ENCODE data around the gene UTRN.

Gene UTRN

GRCh38 chr6:144283646-144284477, 1.3 kb upstream of the UTRN start:
- Histone ChIP-seq H3K4me2 (ENCODE audit: low read length) (no peak overlapping the region), H3K9ac (ENCODE audit: low read length) (no peak overlapping the region), H3K4me3 (ENCODE audit: low read length) (no peak overlapping the region), H4K20me1 (ENCODE audit: insufficient read depth, low read length) (no peaks in the 10 kb centered on the region), H3K27ac (ENCODE audit: low read length) (no peak overlapping the region), H2AFZ (ENCODE audit: low read depth, low read length) (no peak overlapping the region), H3K27me3 (ENCODE audit: low read depth, low read length) (no peaks in the 10 kb centered on the region), H3K79me2 (ENCODE audit: low read length) (no peaks in the 10 kb centered on the region), H3K4me1 (ENCODE audit: low read length) (no peaks in the 10 kb centered on the region), H3K9me3 (ENCODE audit: insufficient read depth, low read length) (no peaks in the 10 kb centered on the region), H3K36me3 (replicated peaks; ENCODE audit: low read depth, low read length) (no peaks in the 10 kb centered on the region)
- TF ChIP-seq EZH2phosphoT487 (IDR thresholded peaks at IDR 0.05; ENCODE audit: low read depth) (no peak), CTCF (IDR thresholded peaks at IDR 0.05; ENCODE audit: low read depth, low read length) (no peak)

- no peaks in the 10 kb centered on the region for H4K20me1 ChIP-seq (ENCODE audit: insufficient read depth, low read length)
- H3K9me3 ChIP-seq (ENCODE audit: insufficient read depth, low read length), result no peaks in the 10 kb centered on the region
- H3K4me2 ChIP-seq (ENCODE audit: low read length), result no peak overlapping the region
- H3K4me3 ChIP-seq (ENCODE audit: low read length), result no peak overlapping the region
- H3K79me2 ChIP-seq (ENCODE audit: low read length), result no peaks in the 10 kb centered on the region
- no peak overlapping the region for H3K9ac ChIP-seq (ENCODE audit: low read length)
- H3K27ac ChIP-seq (ENCODE audit: low read length), result no peak overlapping the region
- TF ChIP-seq EZH2phosphoT487 (IDR thresholded peaks at IDR 0.05; ENCODE audit: low read depth), result no peak
- no peak for TF ChIP-seq CTCF (IDR thresholded peaks at IDR 0.05; ENCODE audit: low read depth, low read length)
- H3K4me1 ChIP-seq (ENCODE audit: low read length), result no peaks in the 10 kb centered on the region
- H2AFZ ChIP-seq (ENCODE audit: low read depth, low read length), result no peak overlapping the region
- no peaks in the 10 kb centered on the region for H3K27me3 ChIP-seq (ENCODE audit: low read depth, low read length)
- no peaks in the 10 kb centered on the region for H3K36me3 ChIP-seq (replicated peaks; ENCODE audit: low read depth, low read length)
Observed at GRCh38 chr6:144284478-144284782, 705 bp upstream of the UTRN start.

- no peak overlapping the region for H3K27ac ChIP-seq (ENCODE audit: low read length)
- H2AFZ ChIP-seq (ENCODE audit: low read depth, low read length), result no peak overlapping the region
- H3K36me3 ChIP-seq (replicated peaks; ENCODE audit: low read depth, low read length), result no peaks in the 10 kb centered on the region
- no peaks in the 10 kb centered on the region for H3K79me2 ChIP-seq (ENCODE audit: low read length)
- no peak overlapping the region for H3K4me3 ChIP-seq (ENCODE audit: low read length)
- TF ChIP-seq EZH2phosphoT487 (IDR thresholded peaks at IDR 0.05; ENCODE audit: low read depth), result no peak
- TF ChIP-seq CTCF (IDR thresholded peaks at IDR 0.05; ENCODE audit: low read depth, low read length), result no peak
- H3K9ac ChIP-seq (ENCODE audit: low read length), result no peak overlapping the region
- no peaks in the 10 kb centered on the region for H4K20me1 ChIP-seq (ENCODE audit: insufficient read depth, low read length)
- H3K4me1 ChIP-seq (ENCODE audit: low read length), result no peaks in the 10 kb centered on the region
- no peaks in the 10 kb centered on the region for H3K27me3 ChIP-seq (ENCODE audit: low read depth, low read length)
- H3K4me2 ChIP-seq (ENCODE audit: low read length), result no peak overlapping the region
- H3K9me3 ChIP-seq (ENCODE audit: insufficient read depth, low read length), result no peaks in the 10 kb centered on the region
Observed at GRCh38 chr6:144285548-144285797, 338 bp downstream of the UTRN start.

- Histone ChIP-seq H3K4me3 (ENCODE audit: low read length) (no peak overlapping the region), H2AFZ (ENCODE audit: low read depth, low read length) (no peak overlapping the region), H3K27ac (ENCODE audit: low read length) (no peak overlapping the region), H3K9me3 (ENCODE audit: insufficient read depth, low read length) (no peaks in the 10 kb centered on the region), H3K79me2 (ENCODE audit: low read length) (no peaks in the 10 kb centered on the region), H3K27me3 (ENCODE audit: low read depth, low read length) (no peaks in the 10 kb centered on the region), H3K9ac (ENCODE audit: low read length) (no peak overlapping the region), H3K4me2 (ENCODE audit: low read length) (no peak overlapping the region), H3K36me3 (replicated peaks; ENCODE audit: low read depth, low read length) (no peaks in the 10 kb centered on the region), H4K20me1 (ENCODE audit: insufficient read depth, low read length) (no peaks in the 10 kb centered on the region), H3K4me1 (ENCODE audit: low read length) (no peaks in the 10 kb centered on the region)
- no peak for TF ChIP-seq EZH2phosphoT487 (IDR thresholded peaks at IDR 0.05; ENCODE audit: low read depth)
- TF ChIP-seq CTCF (IDR thresholded peaks at IDR 0.05; ENCODE audit: low read depth, low read length), result no peak
Observed at GRCh38 chr6:144285798-144286502, 815 bp downstream of the UTRN start.

Measured in OCI-LY3 (cell line).